Heart left ventricle (tissue), 13 donors: Measurements from ENCODE around the gene APOL4.

Experiments used
- CTCF ChIP-seq, 12 donors: fragments of 200-600 bp; sonication (generic) in 4 of 12; IDR thresholded peaks; one replicate each; pipeline versions ENCODE4 v1.5.0 to v1.8.0; 2018 to 2022; ENCODE audit warnings: antibody characterized with exemption in 12 of 12, mild to moderate bottlenecking in 5 of 12
- POLR2A ChIP-seq, 2 donors: fragments of 450-650 bp; IDR thresholded peaks; one replicate each; pipeline ENCODE4 v1.6.1; 2017; ENCODE audit warnings: antibody characterized with exemption in 2 of 2, mild to moderate bottlenecking in 2 of 2, moderate library complexity in 2 of 2
- donor health status: ischemic (EF 13 %, LVEDD 7.1; RV severe dilation, severe dysfunction).
- donor health status: DM: no; HTN: yes; CAD: no.
- donor health status: DM: no; HTN: no; CAD: no.
- donor health status: ischemic (EF 25% LVEDD 6.9; RV normal size, moderate dysfunction).
- donor health status: ischemic (EF 25% LVEDD 5.7; RV mildly dilated, moderate dysfunction).
- donor health status: ischemic (EF 35%, LVEDD 5.7; RV mildly dilated, moderate dysfunction).
- donor health status: nonischemic (EF 11% LVEDD 7.7; RV severe dilation, severe dysfunction).
- donor health status: DM: yes; HTN: yes; CAD: no.
- donor health status: PGD.
- donor health status: ischemic (EF 29% LVEDD 5.4; RV normal size, mild dysfunction).
- donor health status: nonischemic (EF 23%, LVEDD 6.1; RV moderate dilation, normal function).

GRCh38 chr22:36180928-36181327, 20.7 kb downstream of the APOL4 start:
- TF ChIP-seq CTCF (IDR thresholded peaks at IDR 0.05) (no peak), POLR2A (IDR thresholded peaks at IDR 0.05) (no peak)
